NT2/D1 (cell line): ENCODE measurements around the gene ZP2.

Experiments
- DNase-seq: peaks from one replicate; pipeline ENCODE4 v3.0.0-alpha.2; 2011; ENCODE audit warnings: low read depth, low spot score
- H3K27me3 ChIP-seq: 2 replicates; pipeline ENCODE4 v1.6.0; 2011; ENCODE audit warnings: mild to moderate bottlenecking; ENCODE audit not compliant: insufficient read length, insufficient read depth
- H3K36me3 ChIP-seq: 2 replicates; pipeline ENCODE4 v1.6.1; 2011; ENCODE audit warnings: mild to moderate bottlenecking, low read length, mixed read lengths; ENCODE audit not compliant: insufficient read depth, insufficient read length
- H3K4me1 ChIP-seq: 2 replicates; pipeline ENCODE4 v1.5.1; 2011; ENCODE audit not compliant: insufficient read depth, insufficient read length
- H3K4me3 ChIP-seq: 2 replicates; pipeline ENCODE4 v1.5.1; 2011; ENCODE audit warnings: low read depth; ENCODE audit not compliant: insufficient read length
- H3K9ac ChIP-seq: 2 replicates; pipeline ENCODE4 v1.6.0; 2011; ENCODE audit warnings: low read depth; ENCODE audit not compliant: insufficient read length
- H3K9me3 ChIP-seq: 2 replicates; pipeline ENCODE4 v1.5.1; 2011; ENCODE audit warnings: mild to moderate bottlenecking, low read length; ENCODE audit not compliant: insufficient read depth
- SUZ12 ChIP-seq: IDR thresholded peaks from 2 replicates; pipeline ENCODE4 v1.6.1; 2011; ENCODE audit not compliant: insufficient read length, insufficient read depth; ENCODE audit errors: extremely low read depth
- YY1 ChIP-seq: IDR thresholded peaks from 2 replicates; pipeline ENCODE4 v1.6.1; 2011; ENCODE audit not compliant: insufficient read length, insufficient read depth
- ZNF274 ChIP-seq: IDR thresholded peaks from 2 replicates; pipeline ENCODE4 v1.6.1; 2011; ENCODE audit warnings: mild to moderate bottlenecking, low read depth, low read length

The ZP2 gene

GRCh38 chr16:21167929-21168602 lies 43.3 kb downstream of the ZP2 start:
- no peak for DNase-seq
- H3K9ac ChIP-seq = no peak overlapping the region
- peaks cover 2% of the 10 kb centered on the region for H3K4me1 ChIP-seq
- H3K9me3 ChIP-seq = no peaks in the 10 kb centered on the region
- TF ChIP-seq ZNF274 (no peak), SUZ12 (no peak), YY1 (no peak)
- peaks cover 64% of the 10 kb centered on the region for H3K36me3 ChIP-seq
- no peaks in the 10 kb centered on the region for H3K27me3 ChIP-seq
- no peak overlapping the region for H3K4me3 ChIP-seq

GRCh38 chr16:21167360-21167759 lies 44.0 kb downstream of the ZP2 start:
- Histone ChIP-seq H3K4me3 (no peak overlapping the region), H3K27me3 (no peaks in the 10 kb centered on the region), H3K4me1 (peaks cover 2% of the 10 kb centered on the region), H3K9me3 (no peaks in the 10 kb centered on the region), H3K9ac (no peak overlapping the region), H3K36me3 (peaks cover 64% of the 10 kb centered on the region)
- DNase-seq = no peak
- TF ChIP-seq SUZ12 (no peak), YY1 (no peak), ZNF274 (no peak)

- DNase-seq = no peak
- Histone ChIP-seq H3K4me3 (no peak overlapping the region), H3K27me3 (no peaks in the 10 kb centered on the region), H3K9ac (no peak overlapping the region), H3K36me3 (peaks cover 65% of the 10 kb centered on the region), H3K9me3 (no peaks in the 10 kb centered on the region), H3K4me1 (peaks cover 2% of the 10 kb centered on the region)
- TF ChIP-seq YY1 (no peak), ZNF274 (no peak), SUZ12 (no peak)
Observed at GRCh38 chr16:21166561-21166961, 44.8 kb downstream of the ZP2 start.

DNA sequence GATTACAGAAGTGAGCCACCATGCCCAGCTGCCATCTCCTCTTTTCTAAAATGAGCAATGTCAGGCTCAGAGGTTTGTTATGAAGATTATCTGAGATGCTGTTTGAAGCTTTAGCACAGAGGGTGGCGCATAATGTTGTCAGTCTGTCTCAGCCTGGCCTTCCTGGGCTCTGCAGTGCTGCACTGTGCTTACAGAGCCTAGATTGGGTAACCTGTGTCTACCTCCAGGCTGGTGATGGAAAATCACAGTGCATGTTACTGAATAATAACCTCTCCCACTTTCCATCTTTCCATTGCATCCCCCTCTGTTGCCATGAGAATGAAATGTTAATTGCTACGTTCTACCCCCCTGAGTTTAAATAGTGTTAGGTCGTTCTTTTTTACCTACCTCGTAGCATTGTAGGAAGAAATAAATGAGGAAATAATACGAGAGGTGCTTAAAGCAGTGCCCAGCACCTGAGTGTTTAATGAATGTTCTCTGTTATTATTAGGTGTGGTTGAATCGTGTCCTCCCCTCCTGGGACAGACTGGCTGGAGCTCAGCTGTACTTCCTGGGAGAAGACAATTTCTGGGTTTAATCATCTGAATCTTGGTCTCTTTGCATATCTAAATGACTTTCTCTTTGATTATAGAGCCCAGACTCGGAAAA lies 46.7 kb downstream of the ZP2 start:
- peaks cover 57% of the 10 kb centered on the region for H3K36me3 ChIP-seq
- H3K9ac ChIP-seq = no peak overlapping the region
- no peaks in the 10 kb centered on the region for H3K9me3 ChIP-seq
- H3K4me3 ChIP-seq = no peak overlapping the region
- no peak for TF ChIP-seq SUZ12
- no peak for TF ChIP-seq YY1
- TF ChIP-seq ZNF274 = no peak
- DNase-seq = no peak
- no peaks in the 10 kb centered on the region for H3K27me3 ChIP-seq
- H3K4me1 ChIP-seq = peaks cover 2% of the 10 kb centered on the region

DNA sequence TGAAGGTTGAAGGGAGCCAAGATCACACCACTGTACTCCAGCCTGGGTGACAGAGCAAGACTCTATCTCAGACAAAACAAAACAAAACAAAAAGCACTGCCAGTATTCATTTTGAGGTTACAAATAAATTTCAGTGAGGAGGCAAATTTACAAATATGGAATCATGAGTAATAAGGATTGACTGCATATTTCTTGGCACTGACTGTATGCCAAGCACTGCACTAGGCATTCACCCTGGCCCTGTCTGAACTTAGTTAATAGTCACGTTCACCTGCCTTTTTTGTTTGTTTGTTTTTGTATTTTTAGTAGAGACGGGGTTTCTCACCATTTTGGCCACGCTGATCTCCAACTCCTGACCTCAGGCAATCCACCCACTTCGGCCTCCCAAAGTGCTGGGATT lies 47.8 kb downstream of the ZP2 start:
- no peak for TF ChIP-seq ZNF274
- no peak for TF ChIP-seq SUZ12
- no peak for TF ChIP-seq YY1
- H3K4me1 ChIP-seq = peaks cover 2% of the 10 kb centered on the region

DNA sequence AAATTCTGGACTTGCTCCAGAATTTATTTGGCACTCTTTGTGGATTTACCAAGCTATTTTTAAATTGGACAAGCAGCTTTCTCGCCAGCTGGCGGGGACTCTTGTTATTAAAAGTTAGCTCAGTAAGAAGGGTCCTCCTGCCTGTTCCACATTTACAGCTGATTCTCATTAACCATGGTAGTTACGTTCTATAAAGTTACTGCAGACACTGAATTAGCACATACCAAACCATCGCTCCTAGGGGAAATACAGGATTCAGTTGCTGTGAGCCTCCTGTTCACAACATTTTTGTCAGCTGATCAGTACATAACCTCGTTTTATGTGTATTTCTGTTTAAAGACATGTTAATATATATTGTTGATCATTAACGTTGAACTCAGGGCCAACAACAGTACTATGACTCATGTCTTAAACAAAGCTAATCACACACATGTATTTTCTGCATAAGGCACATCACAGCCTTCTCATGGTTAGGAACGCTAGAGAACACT lies 48.7 kb downstream of the ZP2 start:
- peaks cover 55% of the 10 kb centered on the region for H3K36me3 ChIP-seq
- H3K27me3 ChIP-seq = peaks cover 5% of the 10 kb centered on the region
- no peaks in the 10 kb centered on the region for H3K9me3 ChIP-seq
- H3K4me1 ChIP-seq = peaks cover 6% of the 10 kb centered on the region
- no peak for DNase-seq
- H3K4me3 ChIP-seq = no peak overlapping the region
- H3K9ac ChIP-seq = no peak overlapping the region
- TF ChIP-seq YY1 (no peak), ZNF274 (no peak), SUZ12 (no peak)

More for the DNA sequence above, 47.8 kb downstream of the ZP2 start:
- Histone ChIP-seq H3K9me3 (no peaks in the 10 kb centered on the region), H3K4me3 (no peak overlapping the region), H3K9ac (no peak overlapping the region), H3K36me3 (peaks cover 55% of the 10 kb centered on the region), H3K27me3 (no peaks in the 10 kb centered on the region)
- DNase-seq = no peak

DNA sequence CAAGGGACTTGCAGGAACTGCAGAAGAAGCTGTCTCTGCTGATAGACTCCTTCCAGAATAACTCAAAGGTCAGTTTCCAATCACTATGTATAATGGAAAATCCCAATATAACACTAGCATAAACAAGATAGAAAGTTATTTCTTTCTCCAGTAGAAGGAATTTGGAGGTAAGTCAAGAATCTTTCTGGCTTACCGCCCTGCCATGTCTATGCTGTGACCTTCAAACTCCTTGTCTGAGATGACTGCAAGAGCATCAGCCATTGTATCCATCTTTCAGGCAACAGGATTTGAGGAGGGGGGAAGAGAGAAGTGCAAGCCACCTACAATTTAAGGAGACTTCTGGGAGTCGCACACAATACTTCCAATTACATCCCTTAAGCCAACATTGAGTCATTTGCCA lies 50.2 kb downstream of the ZP2 start:
- Histone ChIP-seq H3K27me3 (peaks cover 11% of the 10 kb centered on the region), H3K9me3 (no peaks in the 10 kb centered on the region), H3K4me1 (peaks cover 3% of the 10 kb centered on the region), H3K4me3 (no peak overlapping the region), H3K9ac (no peak overlapping the region), H3K36me3 (peaks cover 45% of the 10 kb centered on the region)
- TF ChIP-seq YY1 = no peak
- no peak for DNase-seq
